Neural cell (in vitro differentiated cells): ENCODE data around the gene SLFNL1. TPM values are rescaled to one million over a fixed set of nuclear protein-coding genes. Genes with fewer than 3 reads are reported as not detected.

ENCODE experiments used
- H2AFZ ChIP-seq: fragments of 200-600, 300-800 bp; sonication (generic), shearing (Covaris generic); 2 replicates; pipeline ENCODE4 v1.6.0; 2014; ENCODE audit warnings: low read depth, mild to moderate bottlenecking, antibody characterized with exemption, low read length, moderate library complexity
- H3F3A ChIP-seq: fragments of 200-600 bp; shearing (Covaris generic); 2 replicates; pipeline ENCODE4 v1.6.1; 2016; ENCODE audit warnings: mild to moderate bottlenecking, moderate library complexity, mixed read lengths, antibody characterized with exemption, low read length; ENCODE audit not compliant: insufficient read depth, poor library complexity, severe bottlenecking
- H3K27ac ChIP-seq: fragments of 200-600, 300-800 bp; sonication (generic), shearing (Covaris generic); 2 replicates; pipeline ENCODE4 v1.5.1; 2014; ENCODE audit warnings: mild to moderate bottlenecking, low read length, moderate library complexity
- H3K27me3 ChIP-seq: fragments of 300-800, 200-600 bp; sonication (generic), shearing (Covaris generic); 2 replicates; pipeline ENCODE4 v1.6.0; 2014; ENCODE audit warnings: mild to moderate bottlenecking, low read depth, low read length, moderate library complexity; ENCODE audit not compliant: insufficient read depth
- H3K36me3 ChIP-seq: fragments of 300-800, 200-600 bp; sonication (generic), shearing (Covaris generic); 2 replicates; pipeline ENCODE4 v1.5.1; 2014; ENCODE audit warnings: mild to moderate bottlenecking, antibody characterized with exemption, low read length, moderate library complexity; ENCODE audit not compliant: insufficient read depth
- H3K4me2 ChIP-seq: fragments of 300-800, 200-600 bp; sonication (generic), shearing (Covaris generic); 2 replicates; pipeline ENCODE4 v1.6.0; 2014; ENCODE audit warnings: mild to moderate bottlenecking, low read length
- H3K4me3 ChIP-seq: fragments of 300-800, 200-600 bp; sonication (generic), shearing (Covaris generic); 2 replicates; pipeline ENCODE4 v1.5.1; 2014; ENCODE audit warnings: mild to moderate bottlenecking, low read length, moderate library complexity
- H3K79me2 ChIP-seq: fragments of 200-600 bp; shearing (Covaris generic); replicated peaks from 2 replicates; pipeline ENCODE4 v1.6.0; 2014; ENCODE audit warnings: mild to moderate bottlenecking, low read length, moderate library complexity; ENCODE audit not compliant: insufficient read depth
- H3K9ac ChIP-seq: fragments of 300-800, 200-600 bp; sonication (generic), shearing (Covaris generic); 2 replicates; pipeline ENCODE4 v1.6.1; 2016; ENCODE audit warnings: mild to moderate bottlenecking, low read length, mixed read lengths
- H3K9me2 ChIP-seq: fragments of 200-600 bp; shearing (Covaris generic); 2 replicates; pipeline ENCODE4 v1.6.1; 2016; ENCODE audit warnings: mild to moderate bottlenecking, low read length, mixed read lengths; ENCODE audit not compliant: insufficient read depth
- H3K9me3 ChIP-seq: fragments of 200-600, 300-800 bp; sonication (generic), shearing (Covaris generic); 2 replicates; pipeline ENCODE4 v1.6.1; 2016; ENCODE audit warnings: mild to moderate bottlenecking, mixed run types, low read length, moderate library complexity, mixed read lengths
- H4K20me1 ChIP-seq: fragments of 200-600 bp; shearing (Covaris generic); 2 replicates; pipeline ENCODE4 v1.6.1; 2016; ENCODE audit warnings: mild to moderate bottlenecking, mixed run types; ENCODE audit not compliant: insufficient read depth
- CTCF ChIP-seq: fragments of 450-650 bp; IDR thresholded peaks from 2 replicates; pipeline ENCODE4 v1.5.1; 2014; ENCODE audit warnings: antibody characterized with exemption, mild to moderate bottlenecking, moderate library complexity; ENCODE audit not compliant: poor library complexity, severe bottlenecking
- EP300 ChIP-seq: fragments of 450-650 bp; conservative IDR thresholded peaks from 2 replicates; pipeline ENCODE4 v1.6.1; 2014; ENCODE audit warnings: antibody characterized with exemption, mild to moderate bottlenecking, moderate library complexity; ENCODE audit not compliant: poor library complexity, severe bottlenecking
- EZH2 ChIP-seq: fragments of 200-600, 300-800 bp; shearing (Covaris generic), sonication (generic); IDR thresholded peaks from 2 replicates; pipeline ENCODE4 v1.6.1; 2014; ENCODE audit warnings: antibody characterized with exemption, low read length, borderline replicate concordance, mild to moderate bottlenecking; ENCODE audit not compliant: insufficient read depth, poor library complexity, severe bottlenecking
- MXI1 ChIP-seq: fragments of 450-650 bp; conservative IDR thresholded peaks from 2 replicates; pipeline ENCODE4 v1.6.1; 2014; ENCODE audit warnings: antibody characterized with exemption, mild to moderate bottlenecking; ENCODE audit not compliant: poor library complexity, severe bottlenecking
- POLR2AphosphoS5 ChIP-seq: IDR thresholded peaks from 2 replicates; pipeline ENCODE4 v1.6.1; 2012
- REST ChIP-seq: IDR thresholded peaks from 2 replicates; pipeline ENCODE4 v1.6.1; 2012; ENCODE audit warnings: borderline replicate concordance
- polyA plus RNA-seq: library from polyadenylated mRNA; depleted of rRNA; stranded (reverse); fragments of >200 nt; gene quantifications from 2 replicates; pipeline ENCODE4 v1.2.3, GENCODE V29; 2014

Gene SLFNL1
- polyA plus RNA-seq, 1 donor from 2014 or later: 0.26 TPM

- Histone ChIP-seq H3K36me3 (peaks cover 9% of the 10 kb centered on the region), H3K27me3 (no peaks in the 10 kb centered on the region)
- no peak for TF ChIP-seq REST
- TF ChIP-seq POLR2AphosphoS5: no peak
- TF ChIP-seq EP300: no peak
Measured at GRCh38 chr1:41030872-41031616, 9.5 kb upstream of the SLFNL1 start.

GRCh38 chr1:41028034-41028642, 6.6 kb upstream of the SLFNL1 start:
- H2AFZ ChIP-seq: no peak overlapping the region
- no peaks in the 10 kb centered on the region for H3F3A ChIP-seq
- no peak for TF ChIP-seq EP300
- H3K9me2 ChIP-seq: no peaks in the 10 kb centered on the region
- no peak overlapping the region for H3K27ac ChIP-seq
- no peak overlapping the region for H3K4me3 ChIP-seq
- H3K27me3 ChIP-seq: no peaks in the 10 kb centered on the region
- peaks cover 10% of the 10 kb centered on the region for H3K36me3 ChIP-seq
- H3K9me3 ChIP-seq: no peaks in the 10 kb centered on the region
- no peak overlapping the region for H3K4me2 ChIP-seq
- H4K20me1 ChIP-seq: no peaks in the 10 kb centered on the region
- no peaks in the 10 kb centered on the region for H3K79me2 ChIP-seq
- H3K9ac ChIP-seq: no peak overlapping the region

More at GRCh38 chr1:41030872-41031616, 9.5 kb upstream of the SLFNL1 start:
- H3K27ac ChIP-seq: no peak overlapping the region
- no peaks in the 10 kb centered on the region for H3K79me2 ChIP-seq
- no peaks in the 10 kb centered on the region for H3F3A ChIP-seq
- H4K20me1 ChIP-seq: no peaks in the 10 kb centered on the region
- no peak overlapping the region for H3K4me3 ChIP-seq
- no peak overlapping the region for H3K9ac ChIP-seq
- H3K9me3 ChIP-seq: no peaks in the 10 kb centered on the region
- no peaks in the 10 kb centered on the region for H3K9me2 ChIP-seq
- H3K4me2 ChIP-seq: no peak overlapping the region
- no peak overlapping the region for H2AFZ ChIP-seq

- H3K79me2 ChIP-seq: no peaks in the 10 kb centered on the region
Measured at GRCh38 chr1:41025979-41026819, 4.7 kb upstream of the SLFNL1 start.

More at GRCh38 chr1:41025979-41026819, 4.7 kb upstream of the SLFNL1 start:
- no peaks in the 10 kb centered on the region for H3F3A ChIP-seq
- no peaks in the 10 kb centered on the region for H4K20me1 ChIP-seq
- H3K27me3 ChIP-seq: no peaks in the 10 kb centered on the region
- peaks cover 6% of the 10 kb centered on the region for H3K36me3 ChIP-seq
- H2AFZ ChIP-seq: no peak overlapping the region
- TF ChIP-seq POLR2AphosphoS5 (no peak), EZH2 (no peak), MXI1 (no peak), EP300 (no peak), CTCF (no peak)
- H3K4me2 ChIP-seq: no peak overlapping the region
- H3K4me3 ChIP-seq: no peak overlapping the region
- no peaks in the 10 kb centered on the region for H3K9me2 ChIP-seq
- no peaks in the 10 kb centered on the region for H3K9me3 ChIP-seq
- no peak overlapping the region for H3K27ac ChIP-seq
- no peak overlapping the region for H3K9ac ChIP-seq
